HG03045 (cell line): ENCODE results near the gene CYP2S1.
"Not testable (repeated sequence)": the region's sequence is repeated elsewhere in the genome, so short reads cannot be mapped to it uniquely, and the experiment has no call there.

Source experiments
- ATAC-seq: cut with Tn5 transposase; IDR thresholded peaks from one replicate; pipeline ENCODE4 v1.9.1; 2021; ENCODE audit warnings: mild to moderate bottlenecking, moderate library complexity; ENCODE audit not compliant: unreplicated experiment

CYP2S1 gene

DNA sequence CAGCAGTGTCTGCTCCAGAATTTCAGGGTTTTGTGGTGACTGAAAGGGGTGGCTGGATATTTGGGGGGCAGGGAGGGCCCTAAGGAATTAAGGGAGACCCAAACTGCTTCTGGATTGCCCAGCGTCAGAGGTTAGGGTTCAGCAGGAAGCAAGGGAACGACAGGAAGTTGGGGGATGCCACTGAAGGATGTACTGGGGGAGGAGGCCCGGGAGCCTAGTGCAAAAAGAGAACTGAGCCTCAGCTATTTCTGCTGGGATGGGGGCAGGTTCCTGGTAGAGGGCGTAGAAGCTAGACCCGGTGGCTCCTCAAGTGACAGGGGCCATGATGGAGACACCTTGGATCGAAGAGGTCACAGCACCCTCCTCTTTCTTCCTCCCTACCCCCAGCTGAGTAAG, 1.1 kb downstream of the CYP2S1 start:
- ATAC-seq, result no peak

DNA sequence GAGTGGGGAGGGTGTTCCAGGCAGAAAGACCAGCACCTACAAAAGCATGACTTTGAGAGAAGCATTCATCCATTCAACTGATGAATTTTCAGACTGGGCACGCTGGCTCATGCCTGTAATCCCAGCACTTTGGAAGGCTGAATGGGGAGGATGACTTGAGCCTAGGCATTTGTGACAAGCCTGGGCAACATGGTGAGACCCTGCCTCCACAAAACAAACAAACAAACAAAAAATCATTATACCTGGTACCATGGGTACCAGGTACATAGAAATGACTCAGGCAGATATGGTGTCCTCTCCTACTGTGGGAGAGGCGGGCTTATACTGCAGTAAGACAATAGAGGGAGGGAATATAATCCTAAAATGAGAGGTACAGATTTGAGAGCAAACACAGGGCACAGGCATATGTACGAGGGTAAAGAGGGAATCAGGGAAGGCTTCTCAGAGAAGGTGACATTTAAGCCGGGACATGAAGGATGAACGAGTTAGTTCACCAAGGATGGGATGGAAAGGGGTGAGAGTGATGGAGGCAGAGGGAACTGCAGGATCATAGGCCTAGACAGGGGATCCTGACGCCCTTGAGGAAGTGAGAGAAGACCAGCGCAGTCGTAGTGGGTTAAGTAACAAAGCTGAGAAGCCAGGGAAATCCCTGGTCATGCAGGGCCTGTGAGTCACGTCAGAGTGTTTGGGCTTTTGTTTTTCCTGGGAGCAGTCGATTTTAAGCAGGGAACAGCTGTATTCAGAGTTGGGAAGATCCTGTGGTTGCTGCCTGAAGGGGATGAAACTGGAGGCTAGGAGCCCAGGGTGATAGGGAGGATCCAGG, 2.9 kb downstream of the CYP2S1 start:
- no peak for ATAC-seq

GRCh38 chr19:41198559-41198958, 5.5 kb downstream of the CYP2S1 start:
- ATAC-seq, result no peak

DNA sequence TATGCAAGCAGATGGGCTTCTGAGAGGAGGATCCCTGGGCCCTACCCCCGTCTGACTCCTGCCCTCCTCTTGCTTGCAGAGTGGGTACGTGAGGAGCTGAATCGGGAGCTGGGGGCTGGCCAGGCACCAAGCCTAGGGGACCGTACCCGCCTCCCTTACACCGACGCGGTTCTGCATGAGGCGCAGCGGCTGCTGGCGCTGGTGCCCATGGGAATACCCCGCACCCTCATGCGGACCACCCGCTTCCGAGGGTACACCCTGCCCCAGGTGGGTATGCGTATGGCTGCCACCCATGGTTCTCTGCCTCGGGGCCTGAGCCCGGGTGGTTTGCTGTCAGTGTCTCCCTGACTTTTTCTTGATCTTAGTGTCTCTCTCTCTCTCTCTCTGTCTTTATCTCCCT, 10.4 kb downstream of the CYP2S1 start:
- no peak for ATAC-seq

- not testable (repeated sequence) for ATAC-seq
Measured at GRCh38 chr19:41204338-41204737, 11.3 kb downstream of the CYP2S1 start.

DNA sequence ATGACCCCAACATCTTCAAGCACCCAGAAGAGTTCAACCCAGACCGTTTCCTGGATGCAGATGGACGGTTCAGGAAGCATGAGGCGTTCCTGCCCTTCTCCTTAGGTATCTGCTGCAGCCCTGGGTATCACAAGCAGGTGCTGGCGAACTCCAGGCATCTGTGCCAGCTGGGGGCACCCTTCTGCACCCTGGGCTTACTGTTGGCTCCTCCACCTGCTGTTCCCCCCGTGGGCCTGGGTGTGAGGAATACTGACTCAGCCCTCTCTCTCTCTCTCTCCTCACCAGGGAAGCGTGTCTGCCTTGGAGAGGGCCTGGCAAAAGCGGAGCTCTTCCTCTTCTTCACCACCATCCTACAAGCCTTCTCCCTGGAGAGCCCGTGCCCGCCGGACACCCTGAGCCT, 13.0 kb downstream of the CYP2S1 start:
- no peak for ATAC-seq

DNA sequence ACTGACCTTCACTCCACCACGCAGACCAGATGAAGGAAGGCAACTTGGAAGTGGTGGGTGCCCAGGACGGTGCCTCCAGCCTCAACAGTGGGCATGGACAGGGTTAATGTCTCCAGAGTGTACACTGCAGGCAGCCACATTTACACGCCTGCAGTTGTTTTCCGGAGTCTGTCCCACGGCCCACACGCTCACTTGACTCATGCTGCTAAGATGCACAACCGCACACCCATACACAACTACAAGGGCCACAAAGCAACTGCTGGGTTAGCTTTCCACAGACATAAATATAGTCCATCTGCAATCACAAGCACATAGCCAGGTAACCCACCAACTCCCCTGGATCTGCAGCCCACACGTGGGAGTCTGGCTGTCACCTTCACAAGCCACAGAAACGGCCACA, 13.4 kb downstream of the CYP2S1 start:
- no peak for ATAC-seq

DNA sequence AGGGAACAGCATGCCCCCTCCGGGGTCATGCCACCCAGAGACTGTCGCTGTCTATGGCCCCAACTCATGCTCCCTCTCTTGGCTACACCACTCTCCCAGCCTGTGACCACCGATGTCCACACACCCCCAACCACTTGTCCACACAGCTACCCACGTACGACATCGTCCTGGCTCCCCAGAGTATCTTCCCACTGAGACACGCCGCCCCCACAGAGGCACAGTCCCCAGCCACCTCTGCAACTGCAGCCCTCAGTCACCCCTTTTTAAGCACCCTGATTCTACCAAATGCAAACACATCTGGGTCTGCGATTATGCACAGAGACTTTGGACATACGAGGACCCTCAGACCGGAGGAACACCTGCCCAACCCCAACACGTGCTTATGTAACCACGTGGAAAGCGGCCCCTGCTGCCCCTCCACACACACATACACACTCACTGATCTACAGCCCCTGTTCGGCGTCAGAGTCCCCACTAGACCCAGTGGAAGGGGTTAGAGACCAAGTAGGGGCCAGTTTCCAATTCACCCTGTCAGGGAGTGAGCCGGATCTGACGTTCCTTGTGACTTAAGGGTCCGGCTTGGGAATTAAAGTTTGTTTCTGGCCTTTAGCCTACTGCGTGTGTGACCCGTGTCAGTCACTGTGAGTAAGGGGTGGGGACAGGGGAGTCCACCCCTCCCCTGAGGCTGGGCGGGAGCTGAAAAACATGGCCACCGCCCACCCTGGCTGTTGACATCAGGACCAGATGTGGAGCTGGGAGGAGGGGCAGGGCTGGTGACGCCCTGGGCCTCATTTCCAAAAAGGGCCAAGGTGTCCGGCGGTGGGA, 14.1 kb downstream of the CYP2S1 start:
- ATAC-seq, result no peak

DNA sequence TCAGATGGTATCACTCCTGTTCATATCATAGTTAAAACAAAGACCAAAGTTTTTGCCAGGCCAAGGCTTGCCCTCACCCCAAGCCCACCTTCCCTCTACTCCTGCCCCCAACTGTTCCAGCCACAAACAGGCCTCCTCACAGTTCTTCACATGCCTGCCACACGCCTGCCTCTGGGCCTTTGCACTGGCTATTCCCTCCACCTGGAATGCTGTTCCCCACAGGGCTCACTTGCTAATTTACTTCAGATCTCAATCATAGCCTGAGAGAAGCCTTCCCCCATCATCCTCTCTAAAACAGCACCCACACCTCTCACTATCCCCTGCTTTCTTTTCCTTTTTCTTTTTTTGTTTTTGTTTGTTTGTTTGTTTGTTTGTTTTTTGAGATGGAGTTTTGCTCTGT, 21.1 kb downstream of the CYP2S1 start:
- no peak for ATAC-seq

DNA sequence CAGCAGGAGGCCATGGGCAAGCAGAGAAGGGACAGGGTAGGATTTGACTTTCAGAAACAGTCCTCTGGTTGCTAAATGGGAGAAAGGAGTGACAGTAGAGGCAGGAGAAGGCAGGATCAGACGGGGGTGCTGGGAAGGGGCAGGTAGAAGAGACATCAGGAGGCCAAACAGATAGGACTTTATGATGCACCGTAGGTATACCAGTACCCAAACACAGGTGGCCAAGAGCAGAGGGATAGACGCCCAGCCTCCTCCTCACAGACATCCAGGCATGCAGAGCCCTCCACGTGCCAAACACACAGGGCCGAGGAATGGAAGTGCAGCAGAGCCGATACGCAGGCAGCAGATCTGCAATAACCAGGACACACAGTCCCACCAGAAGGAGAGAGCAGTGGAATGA, 24.7 kb downstream of the CYP2S1 start:
- ATAC-seq, result no peak

- no peak for ATAC-seq
Measured at GRCh38 chr19:41218249-41218614, 25.2 kb downstream of the CYP2S1 start.

- no peak for ATAC-seq
Measured at GRCh38 chr19:41218615-41219507, 25.8 kb downstream of the CYP2S1 start, which contains the start of gene AXL. AXL (plus strand) TSS chr19:41219223; CDS start chr19:41219393, 170 bp downstream.

DNA sequence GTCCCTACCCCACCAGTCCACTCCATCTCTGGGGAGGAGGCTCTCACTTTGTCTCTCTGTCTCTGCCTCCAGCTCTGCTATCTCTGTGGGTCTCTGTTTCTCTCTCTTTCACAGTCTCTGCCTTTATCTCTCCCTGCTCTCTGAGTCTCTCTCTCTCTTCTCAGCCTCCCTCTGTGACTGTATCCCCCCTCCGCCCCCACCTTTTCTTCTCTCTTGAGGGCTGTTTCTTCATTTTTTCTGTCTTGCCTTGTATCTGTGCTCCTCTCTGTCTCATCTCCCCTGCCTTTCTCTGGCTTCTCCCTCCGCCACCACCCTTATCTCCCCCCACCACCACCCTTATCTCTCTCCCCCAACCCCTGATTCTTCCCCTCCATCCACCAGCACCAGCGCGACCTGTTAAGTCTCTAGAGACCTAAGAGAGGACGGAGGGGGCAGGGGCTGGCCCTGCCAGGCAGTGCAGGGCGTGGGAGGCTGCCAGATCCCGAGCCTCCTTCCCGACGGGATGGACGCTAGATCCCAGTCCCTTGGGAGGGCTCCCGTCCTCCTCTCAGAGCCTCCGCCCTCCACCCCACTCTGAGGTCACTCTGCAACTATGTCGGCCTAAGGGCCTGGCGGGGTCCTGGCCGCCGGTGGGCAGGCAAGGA, 27.0 kb downstream of the CYP2S1 start:
- ATAC-seq, result no peak

DNA sequence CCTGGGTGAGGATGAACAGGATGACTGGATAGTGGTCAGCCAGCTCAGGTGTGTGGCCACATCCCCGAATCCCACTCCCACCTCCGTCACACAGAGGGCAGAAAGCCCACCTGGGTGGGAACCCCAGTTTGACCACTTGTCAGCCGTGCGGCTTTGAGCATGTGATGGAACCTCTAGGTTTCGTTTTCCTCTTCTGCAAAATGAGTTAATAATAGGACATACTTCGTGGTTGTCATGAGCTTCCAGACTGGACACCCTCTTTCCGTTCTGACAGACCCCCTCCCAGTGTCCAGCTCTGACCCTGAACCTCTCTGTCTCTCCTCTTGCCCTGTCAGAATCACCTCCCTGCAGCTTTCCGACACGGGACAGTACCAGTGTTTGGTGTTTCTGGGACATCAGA, 27.8 kb downstream of the CYP2S1 start:
- ATAC-seq, result no peak

DNA sequence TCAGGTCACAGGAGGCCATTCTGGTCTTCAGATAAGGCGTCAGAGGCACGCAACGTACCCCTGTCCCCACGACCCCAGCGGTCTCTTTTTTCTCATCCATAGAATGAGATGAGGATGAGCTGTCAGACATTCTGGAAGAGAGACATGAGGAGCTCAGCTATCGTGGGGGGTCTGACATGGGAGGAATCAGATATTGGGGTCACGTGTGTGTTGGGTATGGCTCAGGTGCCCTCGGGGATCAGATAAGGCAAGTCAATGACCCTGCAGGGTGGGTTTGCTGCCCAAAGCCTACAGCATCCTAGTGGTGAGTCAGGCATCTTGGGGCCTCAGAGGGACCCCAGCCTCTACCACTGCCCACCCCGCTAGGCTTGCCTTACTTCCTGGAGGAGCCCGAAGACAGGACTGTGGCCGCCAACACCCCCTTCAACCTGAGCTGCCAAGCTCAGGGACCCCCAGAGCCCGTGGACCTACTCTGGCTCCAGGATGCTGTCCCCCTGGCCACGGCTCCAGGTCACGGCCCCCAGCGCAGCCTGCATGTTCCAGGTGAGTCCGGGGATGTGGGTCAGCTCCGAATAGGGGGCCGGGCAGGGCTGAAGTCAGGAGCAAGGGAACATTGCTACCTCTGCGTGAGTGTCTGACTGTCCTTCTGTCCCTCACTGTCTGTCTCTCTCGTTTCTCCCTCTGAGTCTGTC, 28.6 kb downstream of the CYP2S1 start:
- ATAC-seq, result no peak

DNA sequence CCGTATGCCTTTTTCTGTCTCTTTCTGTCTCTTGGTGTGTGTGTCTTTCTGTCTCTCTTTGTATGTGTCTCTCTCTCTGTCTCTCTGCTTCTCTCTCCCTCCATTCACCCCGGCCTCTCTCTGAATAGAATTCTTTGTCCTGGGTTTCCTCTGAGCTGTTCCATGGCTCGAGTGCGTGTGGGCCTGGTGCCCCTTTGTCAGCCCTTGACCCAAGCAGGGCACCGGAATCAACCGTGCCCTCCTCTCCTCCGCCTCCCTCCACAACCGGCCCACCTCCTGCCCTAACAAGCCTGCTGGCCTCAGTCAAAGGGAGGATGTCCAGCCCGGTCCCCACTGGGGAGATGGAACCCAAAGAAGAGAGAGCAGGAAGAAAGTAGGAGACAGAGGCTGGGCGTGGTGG, 29.2 kb downstream of the CYP2S1 start:
- ATAC-seq, result no peak

- ATAC-seq, result no peak
Measured at GRCh38 chr19:41223431-41224234, 30.6 kb downstream of the CYP2S1 start.

GRCh38 chr19:41224632-41225031, 31.6 kb downstream of the CYP2S1 start:
- no peak for ATAC-seq
